Thyroid gland (tissue), 4 donors: ENCODE data around the gene CCDC8.
"Not testable (repeated sequence)": the region's sequence is repeated elsewhere in the genome, so short reads cannot be mapped to it uniquely, and the experiment has no call there.

Source experiments
- POLR2A ChIP-seq, 2 donors: fragments of 450-650 bp; IDR thresholded peaks; one replicate each; pipeline ENCODE4 v1.6.1; 2017; ENCODE audit warnings: antibody characterized with exemption in 2 of 2, mild to moderate bottlenecking in 2 of 2, moderate library complexity in 1 of 2
- TF ChIP-seq, protein P1 (sequence below), 6 experiments: fragments of 200-600 bp in 3 of 6; fragments of 450-650 bp in 3 of 6; sonication (generic) in 3 of 6; IDR thresholded peaks; one replicate each; pipeline ENCODE4 v1.5.1; 2016 to 2019; ENCODE audit warnings: antibody characterized with exemption in 6 of 6, mild to moderate bottlenecking in 2 of 6, inconsistent platforms in 1 of 6, moderate library complexity in 1 of 6

DNA sequence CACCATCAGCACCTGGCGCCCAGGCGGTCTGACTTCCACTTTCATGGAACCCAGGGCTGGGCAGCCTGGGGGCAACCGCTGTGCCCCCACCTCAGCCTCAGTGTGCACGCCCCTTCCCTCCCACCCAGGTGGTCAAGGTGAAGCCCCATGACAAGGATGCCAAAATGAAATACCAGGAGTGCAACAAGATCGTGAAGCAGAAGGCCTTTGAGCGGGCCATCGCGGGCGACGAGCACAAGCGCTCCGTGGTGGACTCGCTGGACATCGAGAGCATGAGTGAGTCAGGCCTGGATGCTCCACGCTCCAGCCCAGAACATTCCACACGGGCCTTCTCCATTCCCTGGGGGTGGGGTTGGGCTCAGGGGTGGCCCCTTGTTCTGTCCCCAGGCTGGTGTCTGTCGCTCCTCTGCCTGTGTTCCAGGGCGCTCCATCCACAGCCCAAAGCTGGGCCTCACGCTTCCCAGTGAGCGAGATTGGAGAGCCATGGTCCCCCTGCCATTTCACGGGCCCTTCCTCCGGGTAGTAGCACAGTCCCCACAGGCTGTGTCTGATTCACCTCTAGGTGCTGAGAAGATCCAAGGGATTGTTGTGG lies 37.8 kb downstream of the CCDC8 start:
- TF ChIP-seq, protein P1, sequence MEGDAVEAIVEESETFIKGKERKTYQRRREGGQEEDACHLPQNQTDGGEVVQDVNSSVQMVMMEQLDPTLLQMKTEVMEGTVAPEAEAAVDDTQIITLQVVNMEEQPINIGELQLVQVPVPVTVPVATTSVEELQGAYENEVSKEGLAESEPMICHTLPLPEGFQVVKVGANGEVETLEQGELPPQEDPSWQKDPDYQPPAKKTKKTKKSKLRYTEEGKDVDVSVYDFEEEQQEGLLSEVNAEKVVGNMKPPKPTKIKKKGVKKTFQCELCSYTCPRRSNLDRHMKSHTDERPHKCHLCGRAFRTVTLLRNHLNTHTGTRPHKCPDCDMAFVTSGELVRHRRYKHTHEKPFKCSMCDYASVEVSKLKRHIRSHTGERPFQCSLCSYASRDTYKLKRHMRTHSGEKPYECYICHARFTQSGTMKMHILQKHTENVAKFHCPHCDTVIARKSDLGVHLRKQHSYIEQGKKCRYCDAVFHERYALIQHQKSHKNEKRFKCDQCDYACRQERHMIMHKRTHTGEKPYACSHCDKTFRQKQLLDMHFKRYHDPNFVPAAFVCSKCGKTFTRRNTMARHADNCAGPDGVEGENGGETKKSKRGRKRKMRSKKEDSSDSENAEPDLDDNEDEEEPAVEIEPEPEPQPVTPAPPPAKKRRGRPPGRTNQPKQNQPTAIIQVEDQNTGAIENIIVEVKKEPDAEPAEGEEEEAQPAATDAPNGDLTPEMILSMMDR (IDR thresholded peaks at IDR 0.05): not testable (repeated sequence)
- TF ChIP-seq POLR2A (IDR thresholded peaks at IDR 0.05): not testable (repeated sequence)
